ENCODE results near the gene SLC25A21. TPM values are rescaled to one million over a fixed set of nuclear protein-coding genes. Genes with fewer than 3 reads are reported as not detected.

SLC25A21 gene
- total and polyA plus RNA-seq, 2 experiments from 2014 or later: 10.6 to 12.1 TPM

GRCh38 chr14:37131205-37131604 is 41.2 kb downstream of the SLC25A21 start (continued):
- TF ChIP-seq REST (IDR thresholded peaks at IDR 0.05; ENCODE audit: unreplicated experiment): no peak

GRCh38 chr14:37129047-37129446 is 43.4 kb downstream of the SLC25A21 start:
- H3K9me3 Mint-ChIP-seq: no peaks in the 10 kb centered on the region
- H3K27ac Mint-ChIP-seq: no peak overlapping the region
- no peaks in the 10 kb centered on the region for H3K9me2 ChIP-seq (ENCODE audit: insufficient read depth)
- H3K4me1 ChIP-seq (ENCODE audit: insufficient read depth): no peaks in the 10 kb centered on the region
- no peak overlapping the region for H3K4me2 ChIP-seq
- no peak overlapping the region for H3K4me3 Mint-ChIP-seq
- no peak overlapping the region for H3K4me3 ChIP-seq
- no peaks in the 10 kb centered on the region for H3F3A ChIP-seq (replicated peaks; ENCODE audit: low read depth)
- no peaks in the 10 kb centered on the region for H3K36me3 Mint-ChIP-seq (ENCODE audit: low read depth)
- no peaks in the 10 kb centered on the region for H3K36me3 ChIP-seq (ENCODE audit: insufficient read depth)
- no peak for ATAC-seq
- H4K20me1 ChIP-seq (replicated peaks; ENCODE audit: insufficient read depth): no peaks in the 10 kb centered on the region
- no peaks in the 10 kb centered on the region for H3K27me3 ChIP-seq (ENCODE audit: insufficient read depth)
- no peak overlapping the region for H2AFZ ChIP-seq
- H3K4me1 Mint-ChIP-seq: no peaks in the 10 kb centered on the region
- H3K79me2 ChIP-seq (replicated peaks; ENCODE audit: insufficient read depth): no peaks in the 10 kb centered on the region
- DNase-seq (ENCODE audit: low spot score): no peak
- H3K27ac ChIP-seq (ENCODE audit: low read depth): no peak overlapping the region
- peaks cover 5% of the 10 kb centered on the region for H3K27me3 Mint-ChIP-seq (ENCODE audit: insufficient read depth, low read depth, poor library complexity)
- TF ChIP-seq, protein P1, sequence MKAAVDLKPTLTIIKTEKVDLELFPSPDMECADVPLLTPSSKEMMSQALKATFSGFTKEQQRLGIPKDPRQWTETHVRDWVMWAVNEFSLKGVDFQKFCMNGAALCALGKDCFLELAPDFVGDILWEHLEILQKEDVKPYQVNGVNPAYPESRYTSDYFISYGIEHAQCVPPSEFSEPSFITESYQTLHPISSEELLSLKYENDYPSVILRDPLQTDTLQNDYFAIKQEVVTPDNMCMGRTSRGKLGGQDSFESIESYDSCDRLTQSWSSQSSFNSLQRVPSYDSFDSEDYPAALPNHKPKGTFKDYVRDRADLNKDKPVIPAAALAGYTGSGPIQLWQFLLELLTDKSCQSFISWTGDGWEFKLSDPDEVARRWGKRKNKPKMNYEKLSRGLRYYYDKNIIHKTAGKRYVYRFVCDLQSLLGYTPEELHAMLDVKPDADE (IDR thresholded peaks at IDR 0.05): no peak
- TF ChIP-seq ZNF331 (CRISPR knock-in tag; IDR thresholded peaks at IDR 0.05; ENCODE audit: low read depth) (no peak), JUNB (IDR thresholded peaks at IDR 0.05; ENCODE audit: unreplicated experiment) (no peak), NANOG (IDR thresholded peaks at IDR 0.05; ENCODE audit: borderline replicate concordance) (no peak), CREB1 (CRISPR knock-in tag; IDR thresholded peaks at IDR 0.05; ENCODE audit: low read depth) (no peak), EZH2 (IDR thresholded peaks at IDR 0.05; ENCODE audit: low read depth, unreplicated experiment) (no peak), EZH2phosphoT487 (IDR thresholded peaks at IDR 0.05; ENCODE audit: unreplicated experiment) (no peak), REST (IDR thresholded peaks at IDR 0.05; ENCODE audit: unreplicated experiment) (no peak), STAT1 (IDR thresholded peaks at IDR 0.05; ENCODE audit: unreplicated experiment) (no peak), ZNF114 (CRISPR knock-in tag; IDR thresholded peaks at IDR 0.05) (no peak), POLR2AphosphoS5 (IDR thresholded peaks at IDR 0.05; ENCODE audit: low read depth) (no peak)
- TF ChIP-seq, protein P2, sequence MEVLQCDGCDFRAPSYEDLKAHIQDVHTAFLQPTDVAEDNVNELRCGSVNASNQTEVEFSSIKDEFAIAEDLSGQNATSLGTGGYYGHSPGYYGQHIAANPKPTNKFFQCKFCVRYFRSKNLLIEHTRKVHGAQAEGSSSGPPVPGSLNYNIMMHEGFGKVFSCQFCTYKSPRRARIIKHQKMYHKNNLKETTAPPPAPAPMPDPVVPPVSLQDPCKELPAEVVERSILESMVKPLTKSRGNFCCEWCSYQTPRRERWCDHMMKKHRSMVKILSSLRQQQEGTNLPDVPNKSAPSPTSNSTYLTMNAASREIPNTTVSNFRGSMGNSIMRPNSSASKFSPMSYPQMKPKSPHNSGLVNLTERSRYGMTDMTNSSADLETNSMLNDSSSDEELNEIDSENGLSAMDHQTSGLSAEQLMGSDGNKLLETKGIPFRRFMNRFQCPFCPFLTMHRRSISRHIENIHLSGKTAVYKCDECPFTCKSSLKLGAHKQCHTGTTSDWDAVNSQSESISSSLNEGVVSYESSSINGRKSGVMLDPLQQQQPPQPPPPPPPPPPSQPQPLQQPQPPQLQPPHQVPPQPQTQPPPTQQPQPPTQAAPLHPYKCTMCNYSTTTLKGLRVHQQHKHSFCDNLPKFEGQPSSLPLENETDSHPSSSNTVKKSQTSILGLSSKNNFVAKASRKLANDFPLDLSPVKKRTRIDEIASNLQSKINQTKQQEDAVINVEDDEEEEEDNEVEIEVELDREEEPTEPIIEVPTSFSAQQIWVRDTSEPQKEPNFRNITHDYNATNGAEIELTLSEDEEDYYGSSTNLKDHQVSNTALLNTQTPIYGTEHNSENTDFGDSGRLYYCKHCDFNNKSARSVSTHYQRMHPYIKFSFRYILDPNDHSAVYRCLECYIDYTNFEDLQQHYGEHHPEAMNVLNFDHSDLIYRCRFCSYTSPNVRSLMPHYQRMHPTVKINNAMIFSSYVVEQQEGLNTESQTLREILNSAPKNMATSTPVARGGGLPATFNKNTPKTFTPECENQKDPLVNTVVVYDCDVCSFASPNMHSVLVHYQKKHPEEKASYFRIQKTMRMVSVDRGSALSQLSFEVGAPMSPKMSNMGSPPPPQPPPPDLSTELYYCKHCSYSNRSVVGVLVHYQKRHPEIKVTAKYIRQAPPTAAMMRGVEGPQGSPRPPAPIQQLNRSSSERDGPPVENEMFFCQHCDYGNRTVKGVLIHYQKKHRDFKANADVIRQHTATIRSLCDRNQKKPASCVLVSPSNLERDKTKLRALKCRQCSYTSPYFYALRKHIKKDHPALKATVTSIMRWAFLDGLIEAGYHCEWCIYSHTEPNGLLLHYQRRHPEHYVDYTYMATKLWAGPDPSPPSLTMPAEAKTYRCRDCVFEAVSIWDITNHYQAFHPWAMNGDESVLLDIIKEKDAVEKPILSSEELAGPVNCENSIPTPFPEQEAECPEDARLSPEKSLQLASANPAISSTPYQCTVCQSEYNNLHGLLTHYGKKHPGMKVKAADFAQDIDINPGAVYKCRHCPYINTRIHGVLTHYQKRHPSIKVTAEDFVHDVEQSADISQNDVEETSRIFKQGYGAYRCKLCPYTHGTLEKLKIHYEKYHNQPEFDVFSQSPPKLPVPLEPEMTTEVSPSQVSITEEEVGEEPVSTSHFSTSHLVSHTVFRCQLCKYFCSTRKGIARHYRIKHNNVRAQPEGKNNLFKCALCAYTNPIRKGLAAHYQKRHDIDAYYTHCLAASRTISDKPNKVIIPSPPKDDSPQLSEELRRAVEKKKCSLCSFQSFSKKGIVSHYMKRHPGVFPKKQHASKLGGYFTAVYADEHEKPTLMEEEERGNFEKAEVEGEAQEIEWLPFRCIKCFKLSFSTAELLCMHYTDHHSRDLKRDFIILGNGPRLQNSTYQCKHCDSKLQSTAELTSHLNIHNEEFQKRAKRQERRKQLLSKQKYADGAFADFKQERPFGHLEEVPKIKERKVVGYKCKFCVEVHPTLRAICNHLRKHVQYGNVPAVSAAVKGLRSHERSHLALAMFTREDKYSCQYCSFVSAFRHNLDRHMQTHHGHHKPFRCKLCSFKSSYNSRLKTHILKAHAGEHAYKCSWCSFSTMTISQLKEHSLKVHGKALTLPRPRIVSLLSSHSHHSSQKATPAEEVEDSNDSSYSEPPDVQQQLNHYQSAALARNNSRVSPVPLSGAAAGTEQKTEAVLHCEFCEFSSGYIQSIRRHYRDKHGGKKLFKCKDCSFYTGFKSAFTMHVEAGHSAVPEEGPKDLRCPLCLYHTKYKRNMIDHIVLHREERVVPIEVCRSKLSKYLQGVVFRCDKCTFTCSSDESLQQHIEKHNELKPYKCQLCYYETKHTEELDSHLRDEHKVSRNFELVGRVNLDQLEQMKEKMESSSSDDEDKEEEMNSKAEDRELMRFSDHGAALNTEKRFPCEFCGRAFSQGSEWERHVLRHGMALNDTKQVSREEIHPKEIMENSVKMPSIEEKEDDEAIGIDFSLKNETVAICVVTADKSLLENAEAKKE (CRISPR knock-in tag; IDR thresholded peaks at IDR 0.05): no peak

Measured in GM23338 (cell line).